Panc1 (cell line): ENCODE results near the gene NPAS3. TPM values are rescaled to one million over a fixed set of nuclear protein-coding genes. Genes with fewer than 3 reads are reported as not detected.

Source experiments
- ATAC-seq: fragments of 200-7000 bp; cut with Tn5 transposase; 2 replicates; pipeline ENCODE4 v1.9.1; 2020; ENCODE audit warnings: mild to moderate bottlenecking, moderate library complexity
- BruUV-seq: library from RNA; stranded (reverse); fragments of 400-500 nt; replicated peaks from 2 replicates; lab custom pipeline; 2021; lab: Mats Ljungman, UMichigan
- CTCF ChIA-PET: fragments of 300-600 bp; sonication (Branson Sonifier 250); formaldehyde crosslinking; loops from one replicate; lab custom pipeline; 2022; ENCODE audit warnings: antibody characterized with exemption; lab: Charles Lee
- POLR2A ChIA-PET: fragments of 300-600 bp; sonication (Branson Sonifier 250); formaldehyde crosslinking; loops from one replicate; lab custom pipeline; 2022; ENCODE audit warnings: antibody characterized with exemption; lab: Charles Lee
- DNase-seq: peaks from one replicate; pipeline ENCODE4 v3.0.0-alpha.2; 2010; ENCODE audit warnings: low read depth, low spot score
- H3K27ac ChIP-seq: 2 replicates; pipeline ENCODE4 v1.5.1; 2011; ENCODE audit warnings: mild to moderate bottlenecking, low read length, inconsistent platforms
- H3K27me3 ChIP-seq: fragments of 200-500 bp; sonication (Bioruptor generic); 2 replicates; pipeline ENCODE4 v1.6.0; 2014; ENCODE audit warnings: low read length, inconsistent platforms; ENCODE audit not compliant: control insufficient read depth, insufficient read depth
- H3K36me3 ChIP-seq: fragments of 200-500 bp; sonication (Bioruptor generic); 2 replicates; pipeline ENCODE4 v1.5.1; 2014; ENCODE audit warnings: inconsistent platforms, mild to moderate bottlenecking, low read length, moderate library complexity; ENCODE audit not compliant: control insufficient read depth, insufficient read depth
- H3K4me1 ChIP-seq: 2 replicates; pipeline ENCODE4 v1.5.1; 2011; ENCODE audit warnings: inconsistent platforms, mild to moderate bottlenecking, low read length, moderate library complexity; ENCODE audit not compliant: control insufficient read depth, insufficient read depth
- H3K4me3 ChIP-seq, 2 experiments: 2 replicates each; pipeline ENCODE4 v1.5.1; 2011 to 2012; ENCODE audit warnings: low read depth in 2 of 2, low read length in 2 of 2, mild to moderate bottlenecking in 2 of 2, inconsistent platforms in 1 of 2, moderate library complexity in 1 of 2
- H3K9me3 ChIP-seq: fragments of 200-500 bp; sonication (Bioruptor generic); 2 replicates; pipeline ENCODE4 v1.5.1; 2014; ENCODE audit warnings: low read depth, mild to moderate bottlenecking, inconsistent platforms, low read length, moderate library complexity; ENCODE audit not compliant: control insufficient read depth, insufficient read depth
- CTCF ChIP-seq: fragments of 450-650 bp; IDR thresholded peaks from 2 replicates; pipeline ENCODE4 v1.5.1; 2017; ENCODE audit warnings: mild to moderate bottlenecking
- POLR2AphosphoS5 ChIP-seq: IDR thresholded peaks from 2 replicates; pipeline ENCODE4 v1.6.1; 2012; ENCODE audit warnings: mild to moderate bottlenecking, low read depth, low read length, moderate library complexity
- REST ChIP-seq, 2 experiments: IDR thresholded peaks; 2 replicates each; pipeline ENCODE4 v1.6.1; 2011 to 2012; ENCODE audit warnings: low read depth in 2 of 2, control low read depth in 1 of 2, low read length in 1 of 2, mild to moderate bottlenecking in 1 of 2, moderate library complexity in 1 of 2; ENCODE audit not compliant: insufficient read depth in 1 of 2
- SIN3A ChIP-seq: IDR thresholded peaks from 2 replicates; pipeline ENCODE4 v1.6.1; 2012; ENCODE audit warnings: low read depth, mild to moderate bottlenecking, low read length, moderate library complexity, borderline replicate concordance; ENCODE audit not compliant: insufficient read depth
- TCF7L2 ChIP-seq: IDR thresholded peaks from 2 replicates; pipeline ENCODE4 v1.6.1; 2011; ENCODE audit warnings: mild to moderate bottlenecking, low read depth, low read length, inconsistent platforms
- in situ Hi-C: cut with HindIII; loops from 2 replicates; pipeline ENCODE4 v1.10.0; 2016; ENCODE audit warnings: low sequenced_read_pairs, low pct_unique_long_range_greater_than_20kb
- intact Hi-C: fragments of 100-400 bp; cut with micrococcal nuclease; formaldehyde crosslinking; loops from one replicate; pipeline ENCODE4 v1.10.0; 2022; ENCODE audit not compliant: unreplicated experiment
- total RNA-seq: library from RNA; stranded (reverse); gene quantifications from one replicate; pipeline ENCODE4 v1.2.1, GENCODE V29; 2021; ENCODE audit not compliant: unreplicated experiment

The NPAS3 gene
- total RNA-seq, 1 experiment from 2014 or later: 0.23 TPM

- intact Hi-C loops (no loop called here), in situ Hi-C loops (no loop called here)
- TF ChIP-seq SIN3A (no peak), CTCF (no peak), POLR2AphosphoS5 (no peak), REST (IDR thresholded peaks at IDR 0.05; ENCODE audit: insufficient read depth in 1 of 2, low read depth in 2 of 2, low read length in 1 of 2) (no peak), TCF7L2 (no peak)
- no peak overlapping the region for H3K27ac ChIP-seq
- CTCF ChIA-PET: no interaction called here
- H3K4me1 ChIP-seq: no peaks in the 10 kb centered on the region
- no peaks in the 10 kb centered on the region for H3K36me3 ChIP-seq
- H3K4me3 ChIP-seq: no peak overlapping the region
- ATAC-seq (no peak), DNase-seq (no peak)
- no TSS peak for BruUV-seq
- no peaks in the 10 kb centered on the region for H3K27me3 ChIP-seq
- POLR2A ChIA-PET: no interaction called here
- H3K9me3 ChIP-seq: no peaks in the 10 kb centered on the region
Measured at GRCh38 chr14:33505266-33505962, 566.7 kb downstream of the NPAS3 start.

GRCh38 chr14:33505963-33506329, 567.3 kb downstream of the NPAS3 start:
- TF ChIP-seq CTCF: no peak
- TF ChIP-seq TCF7L2: no peak
- TF ChIP-seq REST (IDR thresholded peaks at IDR 0.05; ENCODE audit: insufficient read depth in 1 of 2, low read depth in 2 of 2, low read length in 1 of 2): no peak
- in situ Hi-C loops (no loop called here), intact Hi-C loops (no loop called here)
- Histone ChIP-seq H3K36me3 (no peaks in the 10 kb centered on the region), H3K9me3 (no peaks in the 10 kb centered on the region), H3K4me3 (no peak overlapping the region), H3K27me3 (no peaks in the 10 kb centered on the region), H3K4me1 (no peaks in the 10 kb centered on the region), H3K27ac (no peak overlapping the region)
- no peak for DNase-seq
- CTCF ChIA-PET: no interaction called here
- BruUV-seq: no TSS peak
- POLR2A ChIA-PET: no interaction called here
- ATAC-seq: no peak
